ENCODE results near the gene PHLDB2.

DNA sequence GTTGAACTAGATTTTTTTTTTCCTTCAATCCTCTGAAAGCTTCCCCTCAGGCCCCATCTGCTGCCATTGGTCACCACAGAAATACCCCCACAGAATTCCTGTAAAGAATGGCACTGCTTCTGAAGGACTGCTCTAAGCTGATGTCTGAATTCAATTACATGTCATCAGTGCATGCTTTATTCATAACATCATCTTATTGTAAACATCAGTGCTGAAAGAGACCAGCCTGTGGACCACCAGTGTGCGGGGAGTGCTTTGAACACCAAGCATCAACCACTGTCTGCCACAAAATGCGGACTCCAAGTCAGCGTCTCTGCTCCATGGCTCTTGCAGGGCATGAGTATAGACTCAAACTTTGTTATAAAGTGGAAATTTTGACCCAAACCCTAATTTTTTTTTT lies 11.6 kb downstream of the PHLDB2 start:
- TF ChIP-seq SP1 (IDR thresholded peaks at IDR 0.05; ENCODE audit: low read depth, low read length): no peak
- TF ChIP-seq ZZZ3 (IDR thresholded peaks at IDR 0.05; ENCODE audit: control insufficient read depth, insufficient read length, low read depth): no peak
- TF ChIP-seq JUND (IDR thresholded peaks at IDR 0.05; ENCODE audit: low read depth, low read length): no peak
- no peak for TF ChIP-seq EGR1 (IDR thresholded peaks at IDR 0.05; ENCODE audit: borderline replicate concordance in 1 of 2, low read depth in 2 of 2, low read length in 2 of 2)
- TF ChIP-seq, protein P1, sequence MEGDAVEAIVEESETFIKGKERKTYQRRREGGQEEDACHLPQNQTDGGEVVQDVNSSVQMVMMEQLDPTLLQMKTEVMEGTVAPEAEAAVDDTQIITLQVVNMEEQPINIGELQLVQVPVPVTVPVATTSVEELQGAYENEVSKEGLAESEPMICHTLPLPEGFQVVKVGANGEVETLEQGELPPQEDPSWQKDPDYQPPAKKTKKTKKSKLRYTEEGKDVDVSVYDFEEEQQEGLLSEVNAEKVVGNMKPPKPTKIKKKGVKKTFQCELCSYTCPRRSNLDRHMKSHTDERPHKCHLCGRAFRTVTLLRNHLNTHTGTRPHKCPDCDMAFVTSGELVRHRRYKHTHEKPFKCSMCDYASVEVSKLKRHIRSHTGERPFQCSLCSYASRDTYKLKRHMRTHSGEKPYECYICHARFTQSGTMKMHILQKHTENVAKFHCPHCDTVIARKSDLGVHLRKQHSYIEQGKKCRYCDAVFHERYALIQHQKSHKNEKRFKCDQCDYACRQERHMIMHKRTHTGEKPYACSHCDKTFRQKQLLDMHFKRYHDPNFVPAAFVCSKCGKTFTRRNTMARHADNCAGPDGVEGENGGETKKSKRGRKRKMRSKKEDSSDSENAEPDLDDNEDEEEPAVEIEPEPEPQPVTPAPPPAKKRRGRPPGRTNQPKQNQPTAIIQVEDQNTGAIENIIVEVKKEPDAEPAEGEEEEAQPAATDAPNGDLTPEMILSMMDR (IDR thresholded peaks at IDR 0.05 in 2 of 3, conservative IDR thresholded peaks at IDR 0.05 in 1 of 3; ENCODE audit: control insufficient read depth in 2 of 3, extremely low read depth in 1 of 3, insufficient read depth in 1 of 3, low read depth in 3 of 3, low read length in 3 of 3): no peak
- no peak for TF ChIP-seq FOS (IDR thresholded peaks at IDR 0.05; ENCODE audit: borderline replicate concordance, extremely low read depth, insufficient read length)
- TF ChIP-seq, protein P2, sequence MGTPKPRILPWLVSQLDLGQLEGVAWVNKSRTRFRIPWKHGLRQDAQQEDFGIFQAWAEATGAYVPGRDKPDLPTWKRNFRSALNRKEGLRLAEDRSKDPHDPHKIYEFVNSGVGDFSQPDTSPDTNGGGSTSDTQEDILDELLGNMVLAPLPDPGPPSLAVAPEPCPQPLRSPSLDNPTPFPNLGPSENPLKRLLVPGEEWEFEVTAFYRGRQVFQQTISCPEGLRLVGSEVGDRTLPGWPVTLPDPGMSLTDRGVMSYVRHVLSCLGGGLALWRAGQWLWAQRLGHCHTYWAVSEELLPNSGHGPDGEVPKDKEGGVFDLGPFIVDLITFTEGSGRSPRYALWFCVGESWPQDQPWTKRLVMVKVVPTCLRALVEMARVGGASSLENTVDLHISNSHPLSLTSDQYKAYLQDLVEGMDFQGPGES (IDR thresholded peaks at IDR 0.05): no peak
- no peak for TF ChIP-seq HDAC6 (IDR thresholded peaks at IDR 0.05; ENCODE audit: unreplicated experiment)
